GM18502 (cell line): ENCODE data around the gene SLC37A3.
"Not testable (repeated sequence)": the region's sequence is repeated elsewhere in the genome, so short reads cannot be mapped to it uniquely, and the experiment has no call there.

ENCODE experiments used
- ATAC-seq: cut with Tn5 transposase; IDR thresholded peaks from one replicate; pipeline ENCODE4 v1.9.1; 2021; ENCODE audit warnings: mild to moderate bottlenecking; ENCODE audit not compliant: unreplicated experiment, poor library complexity

SLC37A3 gene, protein sequence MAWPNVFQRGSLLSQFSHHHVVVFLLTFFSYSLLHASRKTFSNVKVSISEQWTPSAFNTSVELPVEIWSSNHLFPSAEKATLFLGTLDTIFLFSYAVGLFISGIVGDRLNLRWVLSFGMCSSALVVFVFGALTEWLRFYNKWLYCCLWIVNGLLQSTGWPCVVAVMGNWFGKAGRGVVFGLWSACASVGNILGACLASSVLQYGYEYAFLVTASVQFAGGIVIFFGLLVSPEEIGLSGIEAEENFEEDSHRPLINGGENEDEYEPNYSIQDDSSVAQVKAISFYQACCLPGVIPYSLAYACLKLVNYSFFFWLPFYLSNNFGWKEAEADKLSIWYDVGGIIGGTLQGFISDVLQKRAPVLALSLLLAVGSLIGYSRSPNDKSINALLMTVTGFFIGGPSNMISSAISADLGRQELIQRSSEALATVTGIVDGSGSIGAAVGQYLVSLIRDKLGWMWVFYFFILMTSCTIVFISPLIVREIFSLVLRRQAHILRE

DNA sequence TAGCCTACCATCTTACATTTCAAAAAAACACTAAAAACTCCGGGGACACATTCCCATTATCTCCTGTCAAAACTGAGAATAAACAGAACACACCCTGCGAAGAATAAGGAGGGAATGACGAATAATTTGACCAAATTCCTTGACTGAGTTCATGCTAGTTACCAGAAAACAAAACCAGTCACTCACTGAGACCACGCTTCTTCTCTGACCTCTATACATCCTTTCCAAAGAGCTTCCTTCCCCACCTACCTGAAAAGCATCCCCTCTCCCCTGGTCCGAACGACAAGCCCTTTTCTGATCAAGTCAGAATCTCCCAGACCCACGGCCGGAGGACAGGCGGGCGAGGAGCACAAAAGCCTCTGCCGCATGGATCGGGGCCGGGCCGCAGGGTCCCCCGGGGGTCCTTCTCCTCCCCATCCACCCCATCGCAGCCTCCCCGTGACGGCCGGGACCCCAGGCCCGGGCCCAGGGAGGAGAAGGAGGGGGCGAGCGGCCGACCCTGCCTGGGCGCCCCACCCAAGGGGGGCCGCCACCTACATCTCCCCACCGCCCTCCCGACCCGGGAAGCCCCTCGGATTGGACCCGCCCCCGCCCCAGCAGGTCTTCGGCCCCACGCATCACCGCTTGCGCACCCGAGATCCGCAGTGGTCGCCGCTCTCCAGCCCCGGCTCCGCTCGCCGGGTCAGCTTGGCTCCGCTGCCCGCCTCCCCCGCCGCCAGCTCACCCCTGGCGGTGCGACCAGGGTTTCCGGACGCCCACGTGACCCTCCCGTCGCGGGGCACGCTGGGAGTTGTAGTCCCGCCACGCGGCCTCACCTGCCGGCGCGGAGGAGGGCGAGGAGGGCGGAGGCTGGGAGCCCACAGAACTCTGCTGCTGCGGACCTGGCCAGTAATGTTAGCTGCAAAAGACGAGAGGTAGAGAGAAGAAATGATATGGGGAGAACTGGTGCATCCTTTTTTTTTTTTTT lies at the start of gene SLC37A3:
TSS of gene SLC37A3 (minus strand) at position 747 of the 967 bp plus-strand sequence. CDS start 16,004 bp downstream, outside the sequence.
- ATAC-seq = peak; percentile 99

DNA sequence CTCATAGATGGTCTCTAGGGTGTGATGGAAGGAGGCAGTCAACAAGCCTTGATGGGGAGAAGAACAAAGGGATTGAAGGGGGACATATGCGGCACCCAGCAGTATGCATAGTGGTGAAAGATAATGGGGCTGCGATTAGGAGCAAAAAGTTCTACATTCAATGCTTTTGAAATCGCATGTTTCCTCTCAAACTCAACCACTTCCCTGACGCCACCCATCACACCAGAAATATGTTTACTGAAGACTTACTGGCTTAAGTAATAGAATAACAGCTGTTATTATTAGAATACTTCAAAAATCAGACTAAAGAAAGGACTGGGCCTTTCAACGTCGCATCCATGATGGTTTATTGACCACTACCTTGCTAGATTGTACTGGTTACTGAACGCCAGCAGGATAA lies 49.5 kb upstream of the SLC37A3 start:
- ATAC-seq = no peak

DNA sequence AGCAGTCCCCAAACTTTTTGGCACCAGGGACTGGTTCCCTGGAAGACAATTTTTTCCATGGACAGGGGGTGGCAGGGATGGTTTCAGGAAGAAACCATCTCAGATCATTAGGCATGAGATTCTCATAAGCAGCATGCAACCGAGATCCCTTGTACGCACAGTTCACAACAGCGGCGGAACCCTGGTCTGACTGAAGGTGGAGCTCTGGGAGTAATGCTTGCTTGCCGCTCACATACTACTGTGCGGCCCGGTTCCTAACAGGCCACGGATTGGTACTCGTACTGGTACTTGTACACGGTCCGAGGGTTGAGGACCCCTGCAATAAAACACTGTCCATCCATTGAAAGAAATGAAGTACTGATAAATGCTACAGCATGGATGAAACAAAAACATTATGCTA lies 48.1 kb upstream of the SLC37A3 start:
- ATAC-seq = no peak

DNA sequence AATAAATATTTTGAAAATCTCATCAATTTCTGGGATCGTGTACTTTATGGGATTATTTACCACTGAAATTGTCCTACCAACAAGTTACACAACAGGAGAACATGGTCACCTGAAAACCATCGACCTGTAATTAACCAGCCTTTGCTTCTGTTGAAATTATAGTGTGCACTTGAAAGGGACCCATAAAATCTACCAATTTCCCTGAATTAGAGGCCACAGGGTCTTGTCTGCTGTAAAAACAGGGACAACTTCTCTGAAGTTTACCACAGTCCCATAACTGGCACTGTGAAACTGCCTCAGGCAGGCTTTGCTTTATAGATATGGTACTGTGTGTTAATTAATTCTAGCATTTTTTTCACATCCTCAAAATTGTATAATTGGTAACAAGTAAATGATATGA lies 43.2 kb upstream of the SLC37A3 start:
- no peak for ATAC-seq

DNA sequence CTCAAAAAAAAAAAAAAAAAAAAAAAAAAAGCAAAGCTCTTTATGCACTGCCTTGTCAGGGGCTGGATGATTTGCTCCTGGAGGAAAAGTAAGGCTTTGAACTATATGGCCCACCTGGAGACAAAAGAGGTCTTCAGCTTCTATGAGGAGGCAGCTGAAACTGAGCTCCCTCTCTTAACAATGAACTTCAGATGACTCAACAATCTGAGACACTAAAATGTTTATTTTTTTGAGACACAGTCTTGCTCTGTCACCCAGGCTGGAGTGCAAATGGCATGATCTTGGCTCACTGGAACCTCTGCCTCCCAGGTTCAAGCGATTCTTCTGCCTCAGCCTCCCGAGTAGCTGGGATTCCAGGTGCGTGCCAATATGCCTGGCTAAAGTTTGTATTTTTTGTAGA lies 42.3 kb upstream of the SLC37A3 start:
- no peak for ATAC-seq

DNA sequence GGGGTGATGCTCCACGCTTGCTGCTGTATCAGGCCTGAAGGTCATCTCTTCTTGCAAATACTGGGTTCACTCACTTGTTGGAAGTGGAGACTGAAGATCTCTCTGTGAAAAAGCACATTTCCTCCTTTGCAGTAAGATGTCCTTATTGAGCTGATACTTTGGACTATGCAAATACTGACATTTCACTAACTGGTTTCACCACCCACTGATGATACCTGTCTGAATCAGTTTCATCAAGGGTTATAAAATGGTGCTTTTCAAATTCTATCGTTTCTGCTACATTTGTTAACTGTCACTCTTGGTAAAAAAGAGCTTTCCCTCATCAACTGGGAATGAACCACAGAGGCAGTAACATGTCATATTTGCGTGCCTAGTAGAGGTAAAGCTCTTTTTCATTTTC lies 41.0 kb upstream of the SLC37A3 start:
- no peak for ATAC-seq

DNA sequence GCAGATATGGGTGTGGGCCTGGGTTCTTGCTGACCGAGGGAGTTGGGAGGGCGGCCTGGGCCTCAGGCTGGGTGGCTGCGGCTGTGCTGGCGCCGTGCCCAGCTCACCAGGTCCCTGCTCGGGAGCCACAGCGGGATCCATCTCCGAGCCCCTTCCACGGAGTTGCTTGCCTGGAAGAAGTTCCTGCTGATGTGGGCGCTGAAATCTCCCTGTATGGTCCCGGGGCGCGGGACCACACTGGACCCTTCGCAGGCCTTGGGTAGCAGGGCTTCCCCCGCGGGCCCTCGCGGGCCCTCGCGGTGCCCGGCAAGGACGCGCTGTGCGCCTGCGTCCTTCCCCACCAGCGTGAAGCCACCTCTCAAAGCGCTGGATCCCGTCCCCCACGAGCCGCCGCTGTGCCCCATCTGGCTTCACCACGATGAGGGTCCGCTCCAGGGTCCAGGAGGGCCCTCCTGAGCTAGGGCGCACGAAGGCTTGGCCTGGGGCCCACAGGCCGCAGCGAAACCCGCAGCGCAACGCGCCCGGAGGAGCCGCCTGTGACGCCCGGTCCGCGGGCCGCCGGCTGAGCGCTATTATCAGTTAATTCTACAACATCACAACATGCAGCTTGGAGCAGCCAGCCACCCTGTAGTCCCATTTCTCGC lies 37.0 kb upstream of the SLC37A3 start:
- ATAC-seq = no peak

DNA sequence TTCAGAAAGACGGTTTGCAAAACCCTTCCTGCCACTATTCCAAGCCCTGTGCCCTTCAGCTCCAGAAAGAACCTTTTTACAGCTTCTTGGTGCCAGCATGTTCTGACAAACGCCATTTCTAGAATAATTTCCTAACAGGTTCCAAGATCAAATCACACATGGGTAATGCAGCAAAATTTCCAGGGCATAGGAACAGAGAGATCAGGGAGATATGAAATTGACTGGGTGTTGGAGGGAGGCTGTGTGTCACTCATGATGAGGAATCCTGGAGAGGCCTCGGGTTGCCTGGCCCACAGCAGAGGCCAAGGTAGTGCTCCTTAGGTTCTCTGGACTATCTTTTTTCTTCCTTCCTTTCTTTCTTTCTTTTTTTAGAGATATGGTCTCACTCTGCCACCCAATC lies 35.1 kb upstream of the SLC37A3 start:
- ATAC-seq = no peak

DNA sequence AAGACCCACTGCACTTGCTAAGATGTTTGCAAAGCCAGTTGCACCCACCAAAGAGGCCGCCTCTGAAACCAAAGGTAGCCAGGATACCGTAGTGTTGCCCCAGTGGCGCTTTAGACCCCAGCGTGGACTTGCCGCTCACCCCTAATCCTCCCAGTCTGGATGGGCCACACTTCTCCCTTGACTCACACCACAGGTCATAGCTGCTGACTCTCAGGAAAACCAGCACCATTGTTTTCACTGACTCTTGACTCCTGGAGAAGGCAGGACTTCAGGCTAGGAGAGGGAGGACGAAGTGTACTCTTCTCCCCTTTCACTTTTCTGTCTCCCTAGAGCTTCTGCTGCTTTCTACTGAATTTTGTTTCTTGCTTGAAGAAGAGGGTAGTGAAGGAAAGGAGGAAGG lies 27.8 kb upstream of the SLC37A3 start:
- no peak for ATAC-seq

DNA sequence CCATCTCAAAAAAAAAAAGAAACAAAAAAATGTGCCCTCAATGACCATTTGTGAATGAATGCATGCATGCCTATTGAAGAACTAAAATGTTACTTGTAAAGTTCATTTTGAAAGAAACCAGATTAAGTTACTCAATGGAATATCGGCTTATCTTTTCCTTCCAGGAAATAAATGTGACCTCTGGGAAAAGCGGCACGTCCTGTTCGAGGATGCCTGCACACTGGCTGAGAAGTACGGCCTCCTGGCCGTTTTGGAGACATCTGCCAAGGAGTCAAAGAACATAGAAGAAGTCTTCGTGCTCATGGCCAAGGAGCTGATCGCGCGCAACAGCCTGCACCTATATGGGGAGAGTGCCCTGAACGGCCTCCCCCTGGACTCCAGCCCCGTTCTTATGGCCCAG lies 27.4 kb upstream of the SLC37A3 start:
- no peak for ATAC-seq

DNA sequence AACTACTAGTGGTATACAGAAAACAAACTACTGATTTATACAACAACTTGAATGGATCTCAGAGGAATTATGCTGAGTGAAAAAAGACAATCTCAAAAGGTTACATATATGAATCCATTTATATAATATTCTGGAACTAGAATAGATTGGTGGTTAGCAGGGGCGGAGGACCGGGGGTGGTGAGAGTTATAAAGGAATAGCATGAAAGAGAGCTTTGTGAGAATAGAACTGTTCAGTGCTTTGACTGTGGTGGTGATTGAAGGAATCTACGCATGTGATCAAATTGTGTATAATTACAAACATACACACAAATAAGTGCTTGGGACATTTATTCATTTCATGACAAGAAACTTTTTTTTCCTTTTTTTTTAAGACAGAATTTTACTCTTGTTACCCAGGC lies 25.2 kb upstream of the SLC37A3 start:
- no peak for ATAC-seq

DNA sequence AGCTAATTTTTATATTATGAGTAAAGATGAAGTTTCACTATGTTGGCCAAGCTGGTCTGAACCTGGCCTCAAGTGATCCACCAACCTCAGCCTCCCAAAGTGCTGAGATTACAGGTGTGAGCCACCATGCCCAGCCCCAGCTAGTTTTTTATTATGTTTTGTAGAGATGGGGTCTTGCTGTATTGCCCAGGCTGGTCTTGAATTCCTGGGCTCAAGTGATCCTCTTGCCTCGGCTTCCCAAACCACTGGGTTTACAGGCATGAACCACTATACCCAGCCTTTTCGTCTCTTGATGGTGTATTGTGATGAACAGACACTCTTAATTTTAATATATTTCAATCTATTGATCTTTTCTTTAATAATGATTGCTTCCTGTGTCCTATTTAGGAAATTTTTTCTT lies 23.2 kb upstream of the SLC37A3 start:
- no peak for ATAC-seq

DNA sequence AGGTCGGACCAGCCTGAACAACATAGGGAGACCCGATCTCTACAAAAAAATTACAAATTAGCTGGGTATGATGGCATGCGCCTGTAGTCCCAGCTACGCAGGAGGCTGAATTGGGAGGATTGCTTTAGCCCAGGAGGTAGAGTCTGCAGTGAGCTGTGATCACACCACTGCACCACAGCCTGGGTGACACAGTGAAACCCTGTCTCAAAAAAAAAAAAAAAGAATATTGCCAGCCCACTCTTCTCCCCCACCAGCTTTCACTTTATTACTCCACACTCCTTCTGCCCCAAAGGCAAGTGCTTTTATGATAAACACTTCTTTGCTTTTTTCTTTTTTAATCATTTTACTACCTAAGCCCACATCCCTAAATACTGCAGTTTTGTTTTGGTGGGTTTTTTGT lies 20.3 kb upstream of the SLC37A3 start:
- no peak for ATAC-seq

DNA sequence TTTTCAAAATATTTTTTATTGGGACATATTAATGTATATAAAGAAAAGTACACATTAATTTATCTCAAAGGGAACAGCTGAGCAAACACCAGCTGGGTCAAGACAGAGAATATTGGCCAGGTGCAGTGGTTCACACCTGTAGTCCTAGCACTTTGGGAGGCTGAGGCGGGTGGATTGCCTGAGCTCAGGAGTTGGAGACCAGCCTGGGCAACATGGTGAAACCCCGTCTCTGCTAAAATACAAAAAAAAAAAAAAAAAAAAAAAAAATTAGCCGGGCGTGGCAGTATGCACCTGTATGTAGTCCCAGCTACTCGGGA lies 19.8 kb upstream of the SLC37A3 start:
- not testable (repeated sequence) for ATAC-seq

DNA sequence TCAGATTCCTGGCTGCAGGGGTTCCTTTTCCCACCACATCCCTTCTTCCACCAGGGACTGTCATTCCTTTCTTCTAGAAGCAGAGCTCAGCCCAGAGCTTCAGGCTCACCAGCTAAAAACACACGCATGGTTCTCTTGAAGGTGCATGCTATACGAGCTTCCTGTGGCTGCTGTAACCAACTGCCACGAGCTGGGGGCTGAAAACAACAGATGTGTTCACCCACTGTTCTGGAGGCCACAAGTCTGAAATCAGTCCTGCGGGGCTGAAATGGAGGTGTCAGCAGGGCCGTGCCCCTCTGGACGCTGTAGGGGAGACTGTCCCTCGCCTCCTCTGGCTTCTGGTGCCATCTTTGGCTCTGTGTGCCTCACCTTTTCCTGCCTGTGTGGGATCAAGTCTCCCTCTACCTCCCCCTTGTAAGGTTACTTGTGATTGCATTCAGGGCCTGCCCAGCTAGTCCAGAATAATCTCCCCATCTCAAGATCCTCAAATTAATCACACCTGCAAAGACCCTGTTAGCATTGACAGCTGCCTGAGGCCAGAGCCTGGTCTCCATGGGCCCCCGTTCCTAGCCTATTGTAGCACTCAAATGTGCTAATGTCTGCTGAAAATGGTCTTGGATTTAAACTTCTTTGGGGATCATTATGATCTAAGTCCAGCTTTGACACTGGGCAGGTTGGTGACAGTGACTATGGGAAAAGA lies 19.3 kb upstream of the SLC37A3 start:
- ATAC-seq = no peak

DNA sequence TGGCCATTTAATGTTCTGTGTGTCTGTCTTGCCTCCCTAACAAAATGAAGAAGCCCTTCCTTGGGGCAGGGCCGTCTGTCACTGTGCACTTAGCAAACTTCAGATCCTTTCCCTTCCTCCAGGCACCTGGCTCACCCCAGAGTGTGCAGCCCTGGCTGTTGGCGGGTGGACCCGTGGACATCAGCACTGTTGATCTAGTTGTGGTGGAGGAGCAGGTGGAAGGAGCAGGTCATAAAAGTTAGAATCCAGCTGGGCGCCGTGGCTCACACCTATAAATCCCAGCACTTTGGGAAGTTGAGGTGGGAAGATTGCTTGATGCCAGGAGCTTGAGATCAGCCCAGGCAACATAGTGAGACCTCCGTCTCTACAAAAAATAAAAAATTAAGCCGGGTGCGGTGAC lies 18.2 kb upstream of the SLC37A3 start:
- no peak for ATAC-seq

DNA sequence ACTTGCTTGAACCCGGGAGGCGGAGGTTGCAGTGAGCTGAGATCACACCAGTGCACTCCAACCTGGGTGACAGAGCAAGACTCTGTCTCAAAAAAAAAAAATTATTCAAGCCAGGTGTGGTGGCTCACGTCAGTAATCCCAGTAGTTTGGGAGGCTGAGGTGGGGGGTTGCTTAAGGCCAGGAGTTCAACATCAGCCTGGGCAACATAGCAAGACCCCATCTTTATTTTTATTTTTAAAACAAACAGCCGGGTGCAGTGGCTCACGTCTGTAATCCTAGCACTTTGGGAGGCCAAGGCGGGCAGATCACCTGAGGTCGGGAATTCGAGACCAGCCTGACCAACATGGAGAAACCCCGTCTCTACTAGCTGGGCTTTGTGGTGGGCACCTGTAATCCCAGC lies 17.5 kb upstream of the SLC37A3 start:
- ATAC-seq = not testable (repeated sequence)

DNA sequence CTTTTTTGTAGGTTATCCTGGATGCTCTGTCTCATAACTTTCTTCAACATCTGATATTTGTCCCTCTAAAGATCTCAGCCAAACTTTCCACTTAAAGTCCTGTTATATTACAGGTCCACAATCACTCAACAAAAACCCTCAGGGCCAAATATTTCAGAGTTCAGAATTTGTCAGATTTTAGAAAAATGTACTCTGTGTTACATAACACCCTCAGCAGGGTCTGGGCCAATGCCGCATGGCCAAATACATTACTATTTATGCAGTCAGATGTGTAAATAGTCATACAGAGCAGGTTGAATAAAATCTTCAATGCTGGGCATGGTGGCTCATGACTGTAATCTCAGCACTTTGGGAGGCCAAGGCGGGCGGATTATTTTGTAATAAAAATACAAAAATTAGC lies 17.0 kb upstream of the SLC37A3 start:
- no peak for ATAC-seq

DNA sequence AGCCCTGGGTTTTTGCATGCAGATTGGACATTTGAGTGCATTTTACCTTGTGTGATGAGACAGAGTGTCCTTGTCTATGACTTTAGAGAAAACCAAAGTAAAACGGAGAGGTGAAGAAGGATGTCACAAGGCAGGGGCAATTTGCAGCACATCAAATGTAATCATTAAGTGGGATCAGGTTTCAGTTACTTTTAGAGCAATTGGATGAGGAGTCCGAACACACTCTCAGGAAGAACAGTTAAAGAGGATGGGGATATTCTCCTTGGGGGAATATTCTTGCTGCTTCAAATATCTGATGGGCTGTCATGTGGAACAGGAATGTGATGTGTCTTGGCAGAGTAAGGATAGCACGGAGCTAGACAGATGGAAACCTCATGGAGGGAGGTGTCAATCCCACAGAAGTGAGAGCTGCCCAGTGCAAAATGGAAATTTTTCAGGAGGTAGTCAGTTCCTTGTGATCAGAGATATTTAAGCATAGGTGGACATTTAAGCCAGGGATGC lies 6.3 kb upstream of the SLC37A3 start:
- no peak for ATAC-seq
